GM21515 (cell line): Measurements from ENCODE around the gene NXNL1.
"Not testable (repeated sequence)": the region's sequence is repeated elsewhere in the genome, so short reads cannot be mapped to it uniquely, and the experiment has no call there.

ENCODE experiments used
- ATAC-seq: cut with Tn5 transposase; IDR thresholded peaks from one replicate; pipeline ENCODE4 v1.9.1; 2021; ENCODE audit not compliant: unreplicated experiment

Gene NXNL1

DNA sequence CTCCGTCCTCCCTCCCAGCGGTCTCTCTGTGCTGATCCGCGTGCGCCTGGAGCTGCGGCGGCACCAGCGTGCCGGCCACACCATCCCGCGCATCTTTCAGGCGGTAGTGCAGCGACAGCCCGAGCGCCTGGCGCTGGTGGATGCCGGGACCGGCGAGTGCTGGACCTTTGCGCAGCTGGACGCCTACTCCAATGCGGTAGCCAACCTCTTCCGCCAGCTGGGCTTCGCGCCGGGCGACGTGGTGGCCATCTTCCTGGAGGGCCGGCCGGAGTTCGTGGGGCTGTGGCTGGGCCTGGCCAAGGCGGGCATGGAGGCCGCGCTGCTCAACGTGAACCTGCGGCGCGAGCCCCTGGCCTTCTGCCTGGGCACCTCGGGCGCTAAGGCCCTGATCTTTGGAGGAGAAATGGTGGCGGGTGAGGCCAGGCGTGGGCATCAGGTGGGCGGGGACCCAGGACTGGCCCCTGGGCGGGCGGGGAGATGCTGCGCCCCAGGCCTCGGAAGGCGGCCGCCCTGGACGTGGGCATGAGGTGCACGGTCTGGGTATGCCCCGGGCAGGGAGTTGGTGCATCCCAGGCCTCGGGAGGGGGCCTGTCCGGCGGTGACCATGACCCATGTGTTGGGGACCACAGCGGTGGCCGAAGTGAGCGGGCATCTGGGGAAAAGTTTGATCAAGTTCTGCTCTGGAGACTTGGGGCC is 26.0 kb upstream of the NXNL1 start:
- ATAC-seq, result no peak

DNA sequence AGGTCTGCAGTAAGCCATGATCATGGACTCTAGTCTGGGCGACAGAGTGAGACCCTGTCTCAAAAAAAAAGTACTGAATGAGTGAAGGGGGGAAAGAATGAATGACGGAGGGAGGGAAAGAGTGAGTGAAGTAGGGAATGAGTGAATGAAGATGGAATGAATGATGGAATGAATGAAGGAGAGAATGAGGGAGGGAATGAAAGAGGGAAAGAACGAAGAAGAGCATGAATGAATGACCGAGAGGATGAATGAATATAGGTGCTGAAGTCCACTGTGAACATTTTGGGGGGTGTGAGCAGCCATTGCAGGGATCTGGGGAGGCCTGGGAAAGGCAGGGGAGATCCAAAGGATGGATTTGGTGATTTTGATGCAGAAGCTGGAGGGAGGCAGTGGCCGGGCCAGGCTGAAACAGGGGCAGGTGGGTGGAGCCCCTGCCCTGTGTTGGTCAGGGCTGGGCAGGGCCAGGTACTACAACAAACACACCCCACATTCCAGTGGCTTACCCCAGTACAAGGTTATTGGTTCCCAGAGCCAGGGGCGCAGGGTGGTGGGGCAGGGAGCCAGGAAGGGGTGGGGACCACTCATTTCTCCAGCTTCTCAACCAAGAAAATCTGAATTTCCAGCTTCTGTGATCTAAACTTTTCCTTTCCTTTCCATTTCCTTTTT is 23.9 kb upstream of the NXNL1 start:
- ATAC-seq, result no peak

DNA sequence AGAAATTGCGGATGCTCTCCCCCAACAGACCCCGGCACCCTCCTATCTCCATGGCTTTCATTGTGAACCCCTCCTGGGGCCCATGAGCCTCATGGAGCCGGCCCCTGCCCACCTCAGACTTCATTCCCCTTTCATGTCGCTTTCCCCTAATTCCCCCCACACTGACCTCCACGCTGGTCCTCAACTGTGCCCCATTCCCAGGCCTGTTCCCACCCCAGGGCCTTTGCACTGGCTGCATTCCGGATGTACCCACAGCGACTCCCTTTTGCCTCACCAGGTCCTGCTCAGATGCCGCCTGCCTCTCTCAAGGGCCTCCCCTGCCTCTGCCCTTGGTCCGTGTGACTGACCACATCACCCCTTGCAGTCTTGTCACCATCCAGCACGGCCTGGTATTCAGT is 22.9 kb upstream of the NXNL1 start:
- no peak for ATAC-seq

DNA sequence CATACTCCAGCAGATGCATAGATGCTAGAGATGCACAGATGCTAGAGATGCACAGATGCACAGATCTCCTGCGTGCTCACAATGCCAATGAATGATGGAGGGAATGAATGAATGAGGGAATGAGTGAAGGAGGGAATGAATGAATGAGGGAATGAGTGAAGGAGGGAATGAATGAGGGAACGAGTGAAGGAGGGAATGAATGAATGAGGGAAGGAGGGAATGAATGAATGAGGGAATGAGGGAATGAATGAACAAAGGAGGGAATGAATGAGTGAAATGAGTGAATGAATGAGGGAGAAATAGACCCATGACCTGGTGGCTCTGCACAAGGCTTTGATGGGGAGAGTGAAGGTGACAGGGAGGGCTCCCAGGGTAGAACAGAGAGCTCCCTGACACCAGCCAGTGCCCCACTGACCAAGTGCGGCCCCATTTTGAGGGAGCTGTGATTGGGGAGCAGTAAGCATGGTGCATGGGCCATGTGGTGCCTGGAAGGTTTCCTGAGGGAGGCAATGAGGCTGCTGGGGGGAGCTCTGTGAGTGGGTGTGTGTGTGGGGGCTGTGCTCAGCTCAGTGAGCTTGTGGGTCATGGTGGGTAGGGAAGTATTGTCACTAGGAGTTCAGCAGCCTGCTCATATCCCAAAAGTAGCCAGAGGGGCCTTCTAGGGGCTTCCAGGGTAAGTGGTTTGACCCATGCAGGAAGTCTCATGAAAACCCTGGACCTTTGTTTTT is 22.3 kb upstream of the NXNL1 start:
- ATAC-seq, result no peak

DNA sequence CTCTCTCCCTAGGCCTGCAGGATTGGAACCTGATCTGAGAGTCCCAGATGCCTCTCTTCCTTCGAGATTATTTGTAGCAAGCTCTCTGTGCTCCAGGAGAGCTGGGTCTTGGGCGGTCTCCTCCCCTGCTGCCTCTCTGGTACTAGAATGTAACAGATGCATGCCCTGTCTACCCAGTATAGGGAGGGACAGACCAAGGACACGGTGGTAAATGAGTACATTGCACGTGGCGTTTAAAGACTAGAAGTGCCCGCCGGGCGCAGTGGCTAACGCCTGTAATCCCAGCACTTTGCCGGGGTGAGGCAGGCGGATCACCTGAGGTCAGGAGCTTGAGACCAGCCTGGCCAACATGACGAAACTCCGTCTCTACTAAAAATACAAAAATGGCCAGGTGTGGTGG is 21.3 kb upstream of the NXNL1 start:
- ATAC-seq, result no peak

DNA sequence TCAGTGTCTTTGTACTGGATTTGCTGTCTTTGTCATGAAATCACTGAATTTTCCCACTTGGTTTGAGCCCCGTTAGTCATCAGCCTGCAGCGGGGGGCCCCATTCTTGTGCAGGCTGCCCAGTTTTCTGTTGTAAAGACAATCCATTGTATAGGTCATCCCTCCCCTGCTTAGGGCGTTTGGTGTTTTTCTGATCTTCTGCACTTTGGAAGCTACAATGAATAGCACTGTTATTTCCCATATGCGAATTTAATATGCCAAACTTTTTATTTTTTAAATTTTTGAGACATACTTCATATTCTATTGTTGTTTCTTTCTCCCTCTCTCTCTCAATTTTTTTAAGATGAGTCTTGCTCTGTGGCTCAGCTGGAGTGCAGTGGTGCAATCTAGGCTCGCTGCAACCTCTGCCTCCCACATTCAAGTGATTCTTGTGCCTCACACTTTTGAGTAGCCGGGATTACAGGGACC is 18.6 kb upstream of the NXNL1 start:
- ATAC-seq, result no peak

DNA sequence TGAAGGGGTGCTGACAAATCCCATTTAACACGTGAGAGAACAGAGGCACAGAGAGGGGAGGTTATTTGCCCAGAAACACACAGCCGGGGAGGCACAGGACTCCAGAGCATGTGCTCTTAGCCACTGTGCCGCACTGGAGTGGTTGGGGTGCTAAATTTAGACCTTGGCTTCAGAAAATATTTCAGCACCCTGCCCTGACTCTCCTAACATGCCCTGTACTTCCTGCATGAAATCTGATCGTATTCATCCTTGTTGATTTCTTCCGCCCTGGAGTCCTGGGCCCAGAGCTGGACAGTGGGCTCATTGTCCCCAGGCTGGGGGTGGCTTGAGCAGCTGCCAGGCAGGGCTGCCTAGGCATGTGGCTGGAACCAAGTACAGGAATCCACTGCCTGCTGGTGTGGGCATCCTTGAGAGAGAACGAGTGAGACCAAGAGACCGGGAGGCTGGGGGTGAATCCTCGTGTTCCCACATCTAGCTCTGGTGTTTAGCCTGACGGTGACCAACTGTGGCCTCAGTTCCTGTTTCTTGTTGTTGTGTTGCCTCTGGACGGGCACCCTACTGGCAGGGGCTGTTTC is 14.9 kb upstream of the NXNL1 start:
- ATAC-seq, result no peak

DNA sequence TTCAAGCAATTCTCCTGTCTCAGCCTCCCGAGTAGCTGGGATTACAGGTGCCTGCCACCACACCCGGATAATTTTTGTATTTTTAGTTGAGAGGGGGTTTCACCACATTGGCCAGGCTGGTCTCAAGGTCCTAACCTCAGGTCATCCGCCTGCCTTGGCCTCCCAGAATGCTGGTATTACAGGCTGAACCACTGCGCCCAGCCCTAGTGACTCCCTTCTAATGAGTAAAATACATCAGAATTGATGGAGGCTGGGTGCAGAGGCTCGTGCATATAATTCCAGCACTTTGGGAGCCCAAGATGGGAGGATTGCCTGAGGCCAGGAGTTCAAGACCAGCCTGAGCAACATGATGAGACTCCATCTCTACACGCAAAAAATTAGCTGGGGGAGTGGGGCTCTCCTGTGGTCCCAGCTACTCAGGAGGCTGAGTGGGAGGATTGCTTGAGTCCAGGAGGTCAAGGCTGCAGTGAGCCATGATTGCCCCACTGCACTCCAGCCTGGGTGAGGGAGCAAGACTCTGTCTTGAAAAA is 14.3 kb upstream of the NXNL1 start:
- not testable (repeated sequence) for ATAC-seq

DNA sequence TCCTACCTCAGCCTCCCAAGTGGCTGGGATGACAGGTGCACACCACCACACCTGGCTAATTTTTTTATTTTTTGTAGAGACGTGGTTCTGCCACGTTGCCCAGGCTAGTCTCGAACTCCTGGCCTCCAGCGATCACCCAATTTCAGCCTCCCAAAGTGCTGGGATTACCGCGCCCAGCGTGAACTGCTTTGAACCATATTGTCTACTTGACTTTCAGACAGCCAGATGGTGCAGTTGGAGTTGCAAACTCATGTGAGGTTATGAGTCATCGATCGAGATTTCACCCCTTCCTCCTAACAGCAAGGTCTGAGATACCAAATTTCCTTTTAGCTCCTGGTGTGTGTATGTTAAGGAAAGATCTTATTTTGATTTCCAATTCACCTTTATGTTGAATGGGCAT is 12.3 kb upstream of the NXNL1 start:
- ATAC-seq, result no peak

DNA sequence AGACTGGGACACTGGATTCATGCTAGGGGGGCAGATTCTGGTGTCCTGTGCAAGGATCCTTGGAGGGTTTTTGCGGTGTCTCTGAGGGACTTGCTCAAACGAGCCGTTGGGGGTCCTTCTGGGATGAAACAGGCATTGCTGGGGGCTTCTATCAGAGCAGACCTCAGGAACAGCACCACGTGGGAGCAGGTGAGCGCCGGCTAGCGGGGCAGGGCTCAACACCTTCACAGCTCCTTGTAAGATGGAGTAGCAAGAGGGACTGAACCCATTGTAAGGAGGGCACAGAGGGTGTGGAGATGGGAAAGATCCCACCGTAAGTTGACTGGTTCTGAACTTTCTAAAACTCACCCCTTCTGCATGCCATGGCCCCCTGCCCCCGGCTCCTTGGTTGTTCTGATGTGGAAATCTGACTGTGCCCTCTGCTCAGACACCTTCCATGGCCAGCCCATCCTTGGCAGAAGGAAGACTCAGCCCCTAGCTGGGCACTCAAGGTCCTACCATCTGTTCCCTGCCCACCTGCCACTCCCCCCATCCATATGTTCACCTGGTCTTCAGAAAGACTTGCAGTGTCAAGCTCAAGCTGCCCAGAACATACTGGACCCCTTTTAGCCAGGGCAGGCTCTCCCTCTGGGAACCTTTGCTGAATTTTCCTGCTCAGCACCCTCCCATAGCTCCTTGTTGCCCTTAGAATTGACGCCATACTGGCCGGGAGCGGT is 10.8 kb upstream of the NXNL1 start:
- ATAC-seq, result no peak

DNA sequence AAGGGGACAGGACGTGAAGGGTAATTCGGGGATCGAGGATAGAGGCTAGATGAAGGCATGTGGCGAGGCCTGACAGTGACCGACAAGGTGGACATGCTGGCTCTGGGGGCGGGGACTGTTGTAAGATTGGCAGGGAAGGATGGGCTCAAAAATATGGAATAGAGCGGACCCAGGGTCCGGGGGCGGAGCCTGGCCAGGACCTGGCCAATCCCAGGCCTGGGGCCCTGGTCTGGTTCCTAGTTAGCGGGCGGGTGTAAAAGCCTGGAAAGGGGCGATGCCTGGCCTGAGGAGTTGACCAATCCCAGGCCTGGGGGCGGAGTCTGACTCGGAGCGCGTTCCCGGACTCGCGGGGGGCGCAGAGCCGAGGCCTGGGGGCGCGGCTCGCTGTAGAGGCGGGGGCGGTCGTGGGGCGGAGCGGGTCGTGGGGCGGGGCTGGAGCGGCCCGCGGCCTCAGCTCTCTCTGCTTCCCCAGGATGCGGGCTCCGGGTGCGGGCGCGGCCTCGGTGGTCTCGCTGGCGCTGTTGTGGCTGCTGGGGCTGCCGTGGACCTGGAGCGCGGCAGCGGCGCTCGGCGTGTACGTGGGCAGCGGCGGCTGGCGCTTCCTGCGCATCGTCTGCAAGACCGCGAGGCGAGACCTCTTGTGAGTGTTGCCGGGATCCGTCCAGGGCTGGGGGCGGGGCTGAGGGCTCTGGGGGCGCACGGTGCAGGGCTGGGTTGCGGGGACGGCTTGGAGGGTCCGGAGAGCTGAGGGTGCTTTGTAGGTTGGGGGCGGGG is 9.5 kb upstream of the NXNL1 start, which contains the start of gene SLC27A1:
SLC27A1 (plus strand) TSS at position 457 of the 774 bp plus-strand sequence; CDS start at position 474, 17 bp downstream.
- peak; percentile 67 for ATAC-seq

DNA sequence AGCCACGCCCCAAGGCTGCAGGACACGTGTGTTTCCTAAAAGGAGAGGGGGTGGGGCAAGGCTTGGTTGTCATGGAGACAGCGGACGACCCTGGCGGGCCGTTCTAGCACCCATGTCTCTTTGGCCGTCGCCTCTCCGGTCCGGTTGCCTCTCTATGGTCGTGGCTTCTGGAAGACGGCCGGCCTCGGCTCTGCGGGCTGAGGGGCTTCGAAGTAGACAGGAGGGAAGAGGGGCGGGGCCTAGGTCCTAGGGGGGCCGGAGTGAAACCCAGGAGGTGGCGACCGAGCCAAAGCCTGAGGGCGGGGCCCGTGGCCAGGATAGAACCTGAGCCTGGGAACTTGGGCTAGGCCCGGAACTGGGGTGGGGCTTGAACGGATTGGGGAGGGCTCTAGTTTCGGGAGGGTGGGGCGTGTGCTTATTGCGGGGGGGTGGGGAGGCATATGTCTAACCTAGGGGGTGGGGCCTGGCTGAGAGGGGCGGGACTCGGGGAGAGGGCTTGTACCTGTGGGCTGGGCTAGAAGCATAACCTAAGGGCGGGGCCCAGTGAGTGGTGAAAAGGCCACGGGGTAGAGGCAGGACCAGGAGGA is 8.8 kb upstream of the NXNL1 start:
- ATAC-seq, result peak; percentile 45

DNA sequence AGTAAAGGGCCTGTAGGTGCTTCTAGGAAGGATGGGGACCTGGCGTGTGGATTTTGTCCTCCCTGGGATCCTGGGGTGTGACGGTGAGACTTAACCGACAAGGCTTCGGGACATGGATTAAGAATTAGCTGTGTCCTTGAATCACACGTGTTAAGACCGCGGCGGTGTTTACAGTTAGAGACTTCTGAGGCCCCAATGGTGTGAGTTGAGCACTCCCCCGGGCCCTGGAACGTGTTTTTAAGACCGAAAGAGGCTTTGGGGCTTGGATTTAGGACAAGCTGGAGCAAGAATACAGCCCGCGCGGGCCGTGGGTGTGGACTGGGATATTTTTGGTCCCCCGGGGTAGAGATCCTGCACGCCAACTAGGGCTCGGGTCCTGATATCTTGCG is 8.4 kb upstream of the NXNL1 start:
- no peak for ATAC-seq

DNA sequence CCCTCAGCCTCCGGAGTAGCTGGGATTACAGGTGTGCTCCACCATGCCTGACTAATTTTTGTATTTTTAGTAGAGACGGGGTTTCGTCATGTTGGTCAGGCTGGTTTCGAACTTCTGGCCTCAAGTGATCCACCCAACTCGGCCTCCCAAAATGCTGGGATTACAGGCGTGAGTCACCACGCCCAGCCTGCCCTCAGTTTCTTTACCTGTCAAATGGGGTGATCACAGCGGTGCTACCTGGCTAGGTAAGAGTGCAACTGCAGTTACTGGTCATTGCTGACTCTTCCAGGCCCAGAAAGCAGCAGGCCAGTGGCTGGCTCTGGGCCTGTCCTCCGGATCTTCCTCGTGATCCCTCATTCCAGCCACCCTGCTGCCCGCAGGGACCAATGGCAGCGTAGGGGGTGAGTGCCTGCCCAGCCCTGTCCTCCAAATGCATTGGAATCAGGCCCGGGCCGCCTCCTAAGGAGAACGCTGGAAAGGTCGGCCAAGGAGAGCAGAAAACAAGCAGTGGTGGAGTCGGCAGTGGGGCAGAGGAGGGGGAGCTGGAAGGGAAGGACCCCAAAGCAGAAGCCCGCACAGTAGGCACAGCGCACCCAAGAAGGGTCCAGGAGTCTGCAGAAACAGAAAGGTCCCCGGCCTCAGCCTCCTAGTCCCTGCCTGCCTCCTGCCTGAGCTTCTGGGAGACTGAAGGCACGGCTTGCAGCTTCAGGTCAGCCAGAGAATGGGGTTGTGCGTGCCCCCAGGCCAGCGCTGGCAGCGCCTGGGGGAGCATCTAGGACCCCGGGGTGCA is 7.8 kb upstream of the NXNL1 start:
- no peak for ATAC-seq

DNA sequence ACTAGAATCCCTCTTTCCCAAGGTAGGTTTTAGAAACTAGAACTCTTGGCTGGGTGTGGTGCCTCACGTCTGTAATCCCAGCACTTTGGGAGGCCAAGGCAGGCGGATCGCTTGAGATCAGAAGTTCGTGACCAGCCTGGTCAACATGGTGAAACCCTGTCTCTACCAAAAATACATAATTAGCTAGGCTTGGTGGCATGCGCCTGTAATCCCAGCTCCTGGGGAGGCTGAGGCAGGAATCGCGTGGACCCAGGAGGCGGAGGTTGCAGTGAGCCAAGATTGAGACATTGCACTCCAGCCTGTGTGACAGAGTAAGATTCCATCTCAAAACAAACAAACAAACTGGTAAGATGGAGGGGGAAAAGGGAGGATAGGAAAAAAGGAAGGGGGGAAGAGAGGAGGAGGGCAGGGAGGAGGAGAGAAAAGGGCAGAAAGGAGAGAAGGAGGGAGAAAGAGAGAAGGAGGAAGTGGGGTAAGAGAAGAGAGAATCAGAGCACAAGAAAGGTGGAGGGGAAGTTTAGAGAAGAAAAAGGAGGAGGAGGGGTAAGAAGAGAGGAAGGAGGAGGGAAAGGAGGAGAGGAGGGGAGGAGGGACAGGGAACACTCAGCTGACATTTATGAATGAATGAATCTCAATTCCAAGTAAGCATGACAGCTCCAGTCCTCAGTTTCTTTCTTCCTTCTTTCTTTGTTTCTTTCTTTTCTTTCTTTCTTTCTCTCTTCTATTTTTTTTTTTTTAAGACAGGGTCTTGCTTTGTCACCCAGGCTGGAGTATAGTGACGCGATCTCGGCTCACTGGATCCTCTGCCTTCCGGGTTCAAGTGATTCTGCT is 7.0 kb upstream of the NXNL1 start:
- ATAC-seq, result no peak

DNA sequence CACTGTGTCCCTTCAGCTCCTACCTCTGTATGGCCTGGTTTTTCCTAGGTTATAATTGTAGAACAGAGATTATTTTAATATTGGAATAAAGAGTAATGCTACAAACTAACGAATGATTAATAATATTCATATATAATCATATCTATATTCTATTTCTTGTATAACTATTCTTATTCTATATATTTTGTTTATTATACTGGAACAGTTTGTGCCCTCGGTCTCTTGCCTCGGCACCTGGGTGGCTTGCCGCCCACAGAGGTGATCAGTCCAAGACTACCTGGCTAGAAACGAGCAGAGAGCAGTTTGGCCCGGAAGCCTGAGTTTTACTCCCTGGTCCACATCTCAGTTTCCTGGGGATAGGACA is 5.7 kb upstream of the NXNL1 start:
- no peak for ATAC-seq

DNA sequence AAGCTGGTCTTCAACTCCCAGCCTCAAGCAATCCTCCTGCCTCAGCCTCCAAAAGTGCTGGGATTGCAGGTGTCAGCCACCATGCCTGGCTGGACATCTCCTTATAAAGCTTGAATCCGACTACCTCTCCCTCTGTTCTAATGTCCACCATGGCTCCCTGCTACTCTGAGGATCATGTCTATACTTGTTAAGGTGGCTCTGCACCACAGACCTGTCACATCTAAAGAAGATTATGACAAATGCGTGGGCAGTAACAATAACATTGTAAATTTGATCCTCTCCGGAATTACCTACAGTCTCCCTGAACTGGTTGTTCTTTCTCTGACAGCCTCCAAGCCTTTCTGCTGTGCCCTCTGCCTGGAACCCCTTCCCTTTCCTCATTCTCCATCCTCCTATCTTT is 1.8 kb downstream of the NXNL1 start:
- ATAC-seq, result no peak

DNA sequence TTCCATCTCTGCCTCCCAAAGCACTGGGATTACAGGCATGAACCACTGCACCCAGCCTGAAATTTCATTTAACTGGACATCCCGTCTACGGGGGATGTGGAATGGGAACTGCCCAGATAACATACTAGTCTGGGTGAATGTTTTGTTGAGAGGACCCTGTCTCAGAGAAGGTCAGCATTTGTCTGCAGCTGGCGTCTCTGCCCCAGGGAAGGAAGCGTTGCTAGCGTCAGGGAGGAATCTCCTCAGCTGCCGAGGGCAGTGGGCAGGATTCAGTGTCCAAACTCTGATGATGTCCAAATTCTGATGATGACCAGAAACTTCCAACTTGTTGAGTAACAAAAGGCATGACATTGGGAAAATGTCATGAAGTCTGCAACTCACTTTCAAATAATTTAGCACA is 3.1 kb downstream of the NXNL1 start:
- ATAC-seq, result no peak
